Right lobe of liver (tissue), 6 donors: Measurements from ENCODE around the gene COL4A4. TPM values are rescaled to one million over a fixed set of nuclear protein-coding genes. Genes with fewer than 3 reads are reported as not detected.
A peak's percentile ranks its signal among the peaks of the same experiment; 100 is the strongest.
"Not testable (repeated sequence)": the region's sequence is repeated elsewhere in the genome, so short reads cannot be mapped to it uniquely, and the experiment has no call there.

Experiments
- ATAC-seq, 4 donors: fragments of 200-7000 bp; cut with Tn5 transposase; one replicate each; pipeline ENCODE4 v1.9.1; 2020; ENCODE audit warnings: mild to moderate bottlenecking in 4 of 4, moderate library complexity in 4 of 4
- DNase-seq, 3 donors: peaks; one replicate each; pipeline ENCODE4 v3.0.0-alpha.2; 2020
- H3K27ac ChIP-seq, 3 donors: fragments of 200-600 bp; one replicate each; pipeline ENCODE4 v1.8.0; 2022
- H3K27me3 ChIP-seq, 2 donors: fragments of 200-600 bp; one replicate each; pipeline ENCODE4 v1.8.0; 2022
- H3K36me3 ChIP-seq, 4 donors: fragments of 200-600 bp; sonication (generic) in 1 of 4; one replicate each; pipeline versions ENCODE4 v1.5.1 to v1.8.0; 2017 to 2022; ENCODE audit warnings: control low read depth in 1 of 4
- H3K4me1 ChIP-seq, 4 donors: fragments of 200-600 bp; sonication (generic) in 1 of 4; one replicate each; pipeline versions ENCODE4 v1.5.1 to v1.8.0; 2017 to 2022; ENCODE audit warnings: control low read depth in 1 of 4
- H3K4me3 ChIP-seq, 3 donors: fragments of 200-600 bp; one replicate each; pipeline ENCODE4 v1.8.0; 2022
- H3K9me3 ChIP-seq, 4 donors: fragments of 200-600 bp; sonication (generic) in 1 of 4; one replicate each; pipeline versions ENCODE4 v1.5.1 to v1.8.0; 2017 to 2022; ENCODE audit warnings: control low read depth in 1 of 4
- POLR2A ChIP-seq: fragments of 450-650 bp; IDR thresholded peaks from one replicate; pipeline ENCODE4 v1.6.1; 2017; ENCODE audit warnings: antibody characterized with exemption, mild to moderate bottlenecking
- WGBS: methylation state at CpG from one replicate; pipeline ENCODE4 v1.1.6; 2018; ENCODE audit warnings: low coverage, low lambda C conversion rate; ENCODE audit not compliant: insufficient coverage; ENCODE audit errors: missing lambda C conversion rate; 5-methylcytosine and 5-hydroxymethylcytosine counted together
- intact Hi-C, 2 donors: fragments of 100-400 bp; cut with DNase I; formaldehyde crosslinking; loops; one replicate each; pipeline versions ENCODE4 v1.11.2 to v1.14.1; 2022
- total RNA-seq, 6 experiments: library from RNA; depleted of rRNA in 2 of 6; stranded (reverse); fragments of >200 nt in 2 of 6; fragmentation: NEBNext Ultra II Directional in 3 of 6; extraction: Animal tissue kit (Norgen Biotek cat#: 25700) in 3 of 6; gene quantifications; one replicate each; pipeline versions ENCODE4 v1.1.0 to v1.2.4, GENCODE V29; 2016 to 2023
- TF ChIP-seq, protein P1 (sequence below), 4 donors: fragments of 200-600 bp in 3 of 4; fragments of 450-650 bp in 1 of 4; IDR thresholded peaks; one replicate each; pipeline versions ENCODE4 v1.5.1 to v1.8.0; 2016 to 2022; ENCODE audit warnings: antibody characterized with exemption in 4 of 4, mild to moderate bottlenecking in 2 of 4
- donor health status: DM: no; HTN: yes; CAD: no.
- donor health status: DM: no; HTN: no; CAD: no.
- donor health status: DM: no; HTN: no; CAD: no.
- donor health status: DM: no; HTN: yes; CAD: no.
- donor health status: DM: no; HTN: yes; CAD: no.

COL4A4 gene
- total RNA-seq, 6 experiments from 2014 or later, result 0.86 to 2.4 (median 1.8) TPM

DNA sequence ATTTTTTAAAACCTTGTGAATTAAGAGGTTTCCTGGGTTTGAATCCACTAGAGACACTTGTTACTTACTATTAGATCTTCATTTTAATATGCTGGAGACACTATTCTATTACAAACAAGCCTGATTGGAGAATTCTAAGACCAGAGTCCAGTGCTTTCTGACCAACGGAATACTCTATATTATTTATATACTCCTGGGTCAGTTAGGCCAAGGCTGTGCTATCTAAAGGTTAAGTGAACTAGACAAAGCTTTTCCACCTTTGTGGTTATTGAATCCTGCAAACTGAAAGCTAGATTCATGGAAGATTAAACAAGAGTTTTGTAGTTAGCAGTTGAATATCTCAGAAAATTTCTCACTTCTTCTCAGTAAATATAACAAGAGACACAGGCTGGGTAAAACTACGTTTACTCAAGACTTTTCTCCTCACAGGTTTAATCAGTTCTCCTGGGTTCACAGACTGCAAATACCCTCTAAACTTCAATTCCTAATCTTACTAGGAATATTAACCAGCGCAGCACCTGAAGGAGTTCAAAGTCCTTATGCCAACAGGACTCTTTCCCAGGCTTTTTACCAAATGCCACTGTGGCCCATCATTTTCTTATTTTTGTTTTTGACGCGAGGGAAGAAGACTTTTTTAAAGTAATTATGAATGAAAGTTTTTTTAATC, 66.4 kb downstream of the COL4A4 start:
- Histone ChIP-seq H3K27ac (no peak overlapping the region), H3K36me3 (no peaks in the 10 kb centered on the region), H3K9me3 (no peaks in the 10 kb centered on the region), H3K4me3 (no peak overlapping the region), H3K4me1 (no peaks in the 10 kb centered on the region), H3K27me3 (no peaks in the 10 kb centered on the region)
- intact Hi-C loops, result no loop called here
- DNase-seq (no peak), ATAC-seq (no peak)
- no peak for TF ChIP-seq POLR2A
- TF ChIP-seq, protein P1, sequence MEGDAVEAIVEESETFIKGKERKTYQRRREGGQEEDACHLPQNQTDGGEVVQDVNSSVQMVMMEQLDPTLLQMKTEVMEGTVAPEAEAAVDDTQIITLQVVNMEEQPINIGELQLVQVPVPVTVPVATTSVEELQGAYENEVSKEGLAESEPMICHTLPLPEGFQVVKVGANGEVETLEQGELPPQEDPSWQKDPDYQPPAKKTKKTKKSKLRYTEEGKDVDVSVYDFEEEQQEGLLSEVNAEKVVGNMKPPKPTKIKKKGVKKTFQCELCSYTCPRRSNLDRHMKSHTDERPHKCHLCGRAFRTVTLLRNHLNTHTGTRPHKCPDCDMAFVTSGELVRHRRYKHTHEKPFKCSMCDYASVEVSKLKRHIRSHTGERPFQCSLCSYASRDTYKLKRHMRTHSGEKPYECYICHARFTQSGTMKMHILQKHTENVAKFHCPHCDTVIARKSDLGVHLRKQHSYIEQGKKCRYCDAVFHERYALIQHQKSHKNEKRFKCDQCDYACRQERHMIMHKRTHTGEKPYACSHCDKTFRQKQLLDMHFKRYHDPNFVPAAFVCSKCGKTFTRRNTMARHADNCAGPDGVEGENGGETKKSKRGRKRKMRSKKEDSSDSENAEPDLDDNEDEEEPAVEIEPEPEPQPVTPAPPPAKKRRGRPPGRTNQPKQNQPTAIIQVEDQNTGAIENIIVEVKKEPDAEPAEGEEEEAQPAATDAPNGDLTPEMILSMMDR (IDR thresholded peaks at IDR 0.05), result no peak
- 75% methylated on average over 5 of the region's 5 CpGs for WGBS

DNA sequence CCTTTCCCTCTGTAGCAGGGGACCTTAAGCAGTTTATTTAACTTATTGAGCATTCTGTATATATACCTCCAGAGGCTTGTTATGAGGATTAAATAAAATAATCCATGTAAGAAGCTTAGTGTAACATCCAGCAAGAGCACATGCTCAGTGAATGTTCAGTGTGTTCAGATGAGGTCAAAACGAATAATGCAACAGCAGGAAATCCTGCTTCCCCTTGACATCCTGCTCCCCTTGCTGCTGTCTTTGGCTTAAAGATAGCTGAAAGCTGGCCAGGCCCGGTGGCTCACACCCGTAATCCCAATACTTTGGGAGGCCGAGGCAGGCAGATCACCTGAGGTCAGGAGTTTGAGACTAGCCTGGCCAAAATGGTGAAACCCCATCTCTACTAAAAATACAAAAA, 68.7 kb downstream of the COL4A4 start:
- WGBS, result 35% methylated on average over 3 of the region's 4 CpGs
- H3K27me3 ChIP-seq, result no peaks in the 10 kb centered on the region
- no peaks in the 10 kb centered on the region for H3K9me3 ChIP-seq
- H3K36me3 ChIP-seq, result no peaks in the 10 kb centered on the region
- no peak overlapping the region for H3K4me3 ChIP-seq
- H3K27ac ChIP-seq, result no peak overlapping the region
- ATAC-seq (peak in 2 of 4 donors; percentile 43), DNase-seq (no peak)
- H3K4me1 ChIP-seq, result no peaks in the 10 kb centered on the region
- TF ChIP-seq, protein P1 (IDR thresholded peaks at IDR 0.05), result no peak
- TF ChIP-seq POLR2A, result no peak
- intact Hi-C loops, result no loop called here

DNA sequence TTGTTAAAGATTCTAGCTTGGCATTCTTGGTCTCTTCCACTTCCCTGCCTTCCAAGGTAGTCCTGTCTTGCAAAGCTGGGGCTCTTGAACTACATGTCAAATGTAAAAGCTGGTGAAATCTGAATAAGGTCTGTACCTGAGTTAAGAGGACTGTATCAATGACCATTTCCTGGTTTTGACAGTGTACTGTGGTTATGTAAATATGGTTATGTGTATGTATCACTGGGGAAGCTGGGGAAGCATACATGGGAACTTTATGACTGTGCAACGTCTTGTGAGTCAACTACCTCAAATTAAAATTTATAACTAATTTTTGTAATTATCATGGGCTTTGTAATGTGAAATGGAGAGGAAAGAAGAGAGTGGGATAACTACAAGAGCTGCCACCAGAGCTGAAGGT, 81.7 kb downstream of the COL4A4 start:
- no peak for ATAC-seq
- Histone ChIP-seq H3K4me1 (no peaks in the 10 kb centered on the region), H3K27ac (no peak overlapping the region), H3K4me3 (no peak overlapping the region), H3K9me3 (no peaks in the 10 kb centered on the region), H3K27me3 (no peaks in the 10 kb centered on the region), H3K36me3 (no peaks in the 10 kb centered on the region)
- no peak for DNase-seq
- intact Hi-C loops, result no loop called here
- whole genome bisulfite sequencing, result 23% methylated on average over 1 of the region's 1 CpG
- TF ChIP-seq, protein P1 (IDR thresholded peaks at IDR 0.05), result no peak
- no peak for TF ChIP-seq POLR2A

DNA sequence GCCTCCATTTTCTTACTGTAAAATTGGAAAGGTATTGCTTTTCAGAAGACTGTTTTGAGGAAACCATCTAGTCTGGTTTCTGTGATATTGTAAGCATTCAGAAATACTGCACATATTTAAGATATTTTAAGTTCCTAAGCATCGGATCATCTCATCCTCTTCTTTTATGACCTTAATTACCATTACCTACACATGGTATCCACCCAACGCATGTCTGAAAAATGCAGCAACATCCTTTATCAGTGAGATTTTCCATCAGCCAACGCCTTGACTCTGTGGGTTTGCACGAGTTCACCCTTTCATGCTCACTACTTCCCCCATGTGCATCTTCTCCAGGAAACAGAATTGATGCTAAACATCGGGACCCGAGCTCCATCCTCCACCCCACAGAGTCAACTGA, 84.3 kb downstream of the COL4A4 start:
- Histone ChIP-seq H3K36me3 (no peaks in the 10 kb centered on the region), H3K27me3 (no peaks in the 10 kb centered on the region), H3K9me3 (no peaks in the 10 kb centered on the region), H3K4me1 (no peaks in the 10 kb centered on the region), H3K27ac (no peak overlapping the region), H3K4me3 (no peak overlapping the region)
- intact Hi-C loops, result no loop called here
- DNase-seq (no peak), ATAC-seq (no peak)
- TF ChIP-seq POLR2A, result no peak
- TF ChIP-seq, protein P1 (IDR thresholded peaks at IDR 0.05), result no peak
- 64% methylated on average over 6 of the region's 6 CpGs for WGBS

DNA sequence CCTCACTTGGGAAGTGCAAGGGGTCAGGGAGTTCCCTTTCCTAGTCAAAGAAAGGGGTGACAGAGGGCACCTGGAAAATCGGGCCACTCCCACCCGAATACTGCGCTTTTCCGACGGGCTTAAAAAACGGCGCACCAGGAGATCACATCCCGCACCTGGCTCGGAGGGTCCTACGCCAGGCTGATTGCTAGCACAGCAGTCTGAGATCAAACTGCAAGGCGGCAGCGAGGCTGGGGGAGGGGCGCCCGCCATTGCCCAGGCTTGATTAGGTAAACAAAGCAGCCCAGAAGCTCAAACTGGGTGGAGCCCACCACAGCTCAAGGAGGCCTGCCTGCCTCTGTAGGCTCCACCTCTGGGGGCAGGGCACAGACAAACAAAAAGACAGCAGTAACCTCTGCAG, 98.9 kb downstream of the COL4A4 start:
- DNase-seq, H3K27me3 ChIP-seq, H3K27ac ChIP-seq, H3K9me3 ChIP-seq, ATAC-seq, H3K4me3 ChIP-seq, intact Hi-C loops, H3K4me1 ChIP-seq, H3K36me3 ChIP-seq: not testable (repeated sequence)
- 96% methylated on average over 8 of the region's 14 CpGs for WGBS
